ENCODE results near the gene ATXN10. TPM values are rescaled to one million over a fixed set of nuclear protein-coding genes. Genes with fewer than 3 reads are reported as not detected.
A peak's percentile ranks its signal among the peaks of the same experiment; 100 is the strongest.

ATXN10 gene
- total RNA-seq, 4 donors from 2014 or later = 78.5 to 152 (median 113) TPM

DNA sequence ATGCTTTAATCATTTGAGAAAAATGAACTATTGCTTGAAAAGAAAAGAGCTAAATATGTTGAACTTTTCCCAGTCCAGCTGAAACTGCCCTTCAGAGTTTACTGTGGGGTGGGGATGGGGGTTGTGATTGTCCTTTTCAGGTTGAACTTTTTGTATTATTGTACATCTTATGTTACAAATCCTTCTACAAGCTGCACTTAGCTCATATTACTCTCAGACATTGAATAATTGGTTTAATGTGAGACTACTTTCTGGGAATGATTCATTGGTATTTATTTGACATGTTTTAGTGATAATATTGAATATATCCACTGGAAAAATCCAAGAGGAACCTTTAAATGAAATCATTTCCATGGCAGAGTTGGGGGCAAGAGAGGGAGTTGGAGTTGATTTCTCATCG is 84.9 kb downstream of the ATXN10 start:
- no peaks in the 10 kb centered on the region for H3K27me3 ChIP-seq
- no peak for ATAC-seq
- peak overlapping the region in 1 of 4 donors; percentile 45 for H3K27ac ChIP-seq
- WGBS, 2 donors (ENCODE audit: low coverage in 1 of 2) = 0 to 31% methylated on average over 1 of the region's 1 CpG
- TF ChIP-seq POLR2AphosphoS5 (IDR thresholded peaks at IDR 0.05) (no peak), POLR2A (IDR thresholded peaks at IDR 0.05) (no peak), EP300 (IDR thresholded peaks at IDR 0.05) (no peak)
- TF ChIP-seq, protein P1, sequence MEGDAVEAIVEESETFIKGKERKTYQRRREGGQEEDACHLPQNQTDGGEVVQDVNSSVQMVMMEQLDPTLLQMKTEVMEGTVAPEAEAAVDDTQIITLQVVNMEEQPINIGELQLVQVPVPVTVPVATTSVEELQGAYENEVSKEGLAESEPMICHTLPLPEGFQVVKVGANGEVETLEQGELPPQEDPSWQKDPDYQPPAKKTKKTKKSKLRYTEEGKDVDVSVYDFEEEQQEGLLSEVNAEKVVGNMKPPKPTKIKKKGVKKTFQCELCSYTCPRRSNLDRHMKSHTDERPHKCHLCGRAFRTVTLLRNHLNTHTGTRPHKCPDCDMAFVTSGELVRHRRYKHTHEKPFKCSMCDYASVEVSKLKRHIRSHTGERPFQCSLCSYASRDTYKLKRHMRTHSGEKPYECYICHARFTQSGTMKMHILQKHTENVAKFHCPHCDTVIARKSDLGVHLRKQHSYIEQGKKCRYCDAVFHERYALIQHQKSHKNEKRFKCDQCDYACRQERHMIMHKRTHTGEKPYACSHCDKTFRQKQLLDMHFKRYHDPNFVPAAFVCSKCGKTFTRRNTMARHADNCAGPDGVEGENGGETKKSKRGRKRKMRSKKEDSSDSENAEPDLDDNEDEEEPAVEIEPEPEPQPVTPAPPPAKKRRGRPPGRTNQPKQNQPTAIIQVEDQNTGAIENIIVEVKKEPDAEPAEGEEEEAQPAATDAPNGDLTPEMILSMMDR (IDR thresholded peaks at IDR 0.05) = no peak
- H3K4me3 ChIP-seq = no peak overlapping the region
- H3K9me3 ChIP-seq = no peaks in the 10 kb centered on the region
- H3K36me3 ChIP-seq = peaks cover 0 to 9% of the 10 kb centered on the region in 2 donors
- H3K4me1 ChIP-seq = peaks cover 0 to 45% (median 0%) of the 10 kb centered on the region in 3 donors

DNA sequence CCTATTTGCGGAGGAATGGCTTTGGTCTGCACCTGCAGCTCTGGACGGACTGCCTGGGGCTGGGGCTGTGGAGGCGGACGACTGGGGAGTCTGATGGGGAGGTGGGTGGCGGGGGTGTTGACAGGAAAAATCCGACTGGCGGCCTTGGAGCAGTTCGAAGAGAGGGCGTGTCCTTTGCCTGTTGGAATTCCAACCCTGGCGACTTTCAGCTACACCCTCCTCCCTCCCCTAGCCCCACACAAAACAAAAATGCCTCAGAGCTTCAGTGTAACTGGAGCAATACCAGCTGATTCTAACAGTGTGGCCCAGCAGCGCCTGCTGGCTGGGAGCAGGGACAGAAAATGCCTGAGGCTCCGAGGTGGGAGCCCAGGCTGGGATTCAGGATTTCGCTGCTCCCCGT is 85.4 kb downstream of the ATXN10 start:
- Histone ChIP-seq H3K27ac (peak overlapping the region in 1 of 4 donors; percentile 45), H3K36me3 (peaks cover 0 to 9% of the 10 kb centered on the region in 2 donors), H3K4me3 (no peak overlapping the region), H3K27me3 (no peaks in the 10 kb centered on the region), H3K4me1 (peaks cover 0 to 45% (median 0%) of the 10 kb centered on the region in 3 donors), H3K9me3 (no peaks in the 10 kb centered on the region)
- peak; percentile 77 for ATAC-seq
- 29 to 37% methylated on average over 4 of the region's 14 CpGs for WGBS, 2 donors (ENCODE audit: low coverage in 1 of 2)
- TF ChIP-seq, protein P1 (IDR thresholded peaks at IDR 0.05) = peak in 2 of 4 experiments; percentile 22 to 46
- no peak for TF ChIP-seq EP300 (IDR thresholded peaks at IDR 0.05)
- no peak for TF ChIP-seq POLR2AphosphoS5 (IDR thresholded peaks at IDR 0.05)

DNA sequence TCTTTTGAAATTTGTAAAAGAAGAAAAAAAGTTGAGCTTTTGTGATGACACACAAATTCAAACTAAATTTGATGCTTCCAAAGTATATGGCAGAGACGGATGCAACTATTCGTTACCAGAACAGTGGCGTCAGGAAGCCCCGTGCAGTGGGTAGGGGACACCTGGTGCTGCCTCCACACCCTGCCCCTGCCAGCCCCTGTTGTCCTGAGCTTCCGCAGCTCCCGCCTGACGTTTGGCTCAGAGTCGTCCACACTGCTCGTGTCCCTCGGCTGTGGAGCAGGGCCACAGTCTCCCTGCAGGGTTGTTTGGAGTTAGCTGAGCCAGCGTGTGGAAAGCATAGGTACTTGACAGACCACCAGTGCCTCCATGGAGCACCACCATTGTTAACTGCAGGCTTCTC is 86.3 kb downstream of the ATXN10 start:
- TF ChIP-seq EP300 (IDR thresholded peaks at IDR 0.05) = no peak
- no peak for TF ChIP-seq POLR2AphosphoS5 (IDR thresholded peaks at IDR 0.05)
- TF ChIP-seq POLR2A (IDR thresholded peaks at IDR 0.05) = no peak
- TF ChIP-seq, protein P1 (IDR thresholded peaks at IDR 0.05) = no peak
- Histone ChIP-seq H3K4me3 (no peak overlapping the region), H3K27me3 (no peaks in the 10 kb centered on the region), H3K36me3 (peaks cover 0 to 14% of the 10 kb centered on the region in 2 donors), H3K9me3 (no peaks in the 10 kb centered on the region), H3K4me1 (peaks cover 0 to 45% (median 0%) of the 10 kb centered on the region in 3 donors), H3K27ac (no peak overlapping the region)
- WGBS, 2 donors (ENCODE audit: low coverage in 1 of 2) = 81 to 89% methylated on average over 3 to 11 of the region's 11 CpGs
- no peak for ATAC-seq

DNA sequence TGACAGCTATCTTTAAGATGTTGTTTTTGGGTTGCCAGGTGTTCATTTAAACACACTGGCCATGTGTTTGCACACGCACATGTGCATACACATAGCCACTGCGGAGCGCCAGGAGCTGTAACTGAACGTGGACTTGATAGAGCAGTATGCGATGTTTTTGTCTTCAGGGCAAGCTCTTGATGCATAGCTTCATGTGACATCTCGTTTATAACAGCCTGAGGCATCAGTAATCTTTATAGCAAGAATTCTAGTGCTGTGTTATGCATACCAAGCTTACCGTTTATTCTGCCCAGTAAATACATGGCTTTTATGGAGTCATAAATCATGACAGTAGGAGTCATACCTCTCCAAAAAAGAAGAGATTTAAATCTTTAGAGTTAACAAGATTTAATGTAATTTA is 87.0 kb downstream of the ATXN10 start:
- ATAC-seq = no peak
- H3K9me3 ChIP-seq = no peaks in the 10 kb centered on the region
- peaks cover 0 to 18% of the 10 kb centered on the region in 2 donors for H3K36me3 ChIP-seq
- no peaks in the 10 kb centered on the region for H3K27me3 ChIP-seq
- no peak overlapping the region for H3K27ac ChIP-seq
- H3K4me1 ChIP-seq = peaks cover 0 to 45% (median 0%) of the 10 kb centered on the region in 3 donors
- no peak overlapping the region for H3K4me3 ChIP-seq
- TF ChIP-seq POLR2A (IDR thresholded peaks at IDR 0.05) = no peak
- no peak for TF ChIP-seq EP300 (IDR thresholded peaks at IDR 0.05)
- TF ChIP-seq, protein P1 (IDR thresholded peaks at IDR 0.05) = no peak
- TF ChIP-seq POLR2AphosphoS5 (IDR thresholded peaks at IDR 0.05) = no peak
- 14 to 54% methylated on average over 5 to 7 of the region's 7 CpGs for WGBS, 2 donors (ENCODE audit: low coverage in 1 of 2)

DNA sequence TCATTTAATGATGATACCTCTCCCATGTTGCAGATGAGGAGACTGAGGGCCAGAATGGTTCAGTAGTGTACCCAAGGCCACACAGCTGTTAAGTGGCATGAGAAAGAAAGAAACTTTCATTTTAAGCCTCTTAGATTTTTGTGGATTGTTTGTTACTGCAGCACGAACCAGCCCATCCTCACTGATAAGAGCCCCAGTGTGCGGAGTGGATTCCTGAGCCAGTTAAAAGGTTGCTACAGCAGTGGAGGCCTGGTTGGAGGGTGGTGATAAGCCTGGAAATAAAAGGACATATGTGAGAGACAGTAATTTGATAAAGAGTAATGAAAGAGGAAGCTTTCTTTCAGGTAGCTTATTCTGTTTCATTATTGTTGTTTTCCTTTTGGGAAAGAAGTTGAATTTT is 89.0 kb downstream of the ATXN10 start:
- peaks cover 0 to 34% (median 0%) of the 10 kb centered on the region in 3 donors for H3K4me1 ChIP-seq
- ATAC-seq = no peak
- H3K27ac ChIP-seq = no peak overlapping the region
- no peak overlapping the region for H3K4me3 ChIP-seq
- no peaks in the 10 kb centered on the region for H3K9me3 ChIP-seq
- WGBS, 2 donors (ENCODE audit: low coverage in 1 of 2) = 80% methylated on average over 2 of the region's 2 CpGs; no CpG with 5 or more reads in 1 of the 2 donors
- no peak for TF ChIP-seq POLR2AphosphoS5 (IDR thresholded peaks at IDR 0.05)
- no peak for TF ChIP-seq POLR2A (IDR thresholded peaks at IDR 0.05)
- H3K36me3 ChIP-seq = peaks cover 0 to 25% of the 10 kb centered on the region in 2 donors
- no peaks in the 10 kb centered on the region for H3K27me3 ChIP-seq

Measured in gastroesophageal sphincter (tissue), 4 donors.